Midbrain (tissue), 1 donor: Measurements from ENCODE around the gene BBS1.
A peak's percentile ranks its signal among the peaks of the same experiment; 100 is the strongest.
"Not testable (repeated sequence)": the region's sequence is repeated elsewhere in the genome, so short reads cannot be mapped to it uniquely, and the experiment has no call there.

ENCODE experiments used
- DNase-seq: peaks from one replicate; lab custom pipeline; 2025; lab: John Stamatoyannopoulos, UW

The BBS1 gene

GRCh38 chr11:66510271-66510989, at the start of gene BBS1:
Gene BBS1, plus strand, starts transcription at chr11:66510635. Its CDS starts 25 bp downstream, at chr11:66510660.
- peak; percentile 82 for DNase-seq

- no peak for DNase-seq
Observed at GRCh38 chr11:66462010-66462409, 48.4 kb upstream of the BBS1 start.

- DNase-seq: no peak
Observed at GRCh38 chr11:66462911-66463310, 47.5 kb upstream of the BBS1 start.

GRCh38 chr11:66464116-66464515, 46.3 kb upstream of the BBS1 start:
- not testable (repeated sequence) for DNase-seq

- no peak for DNase-seq
Observed at GRCh38 chr11:66464916-66465315, 45.5 kb upstream of the BBS1 start.

- DNase-seq: no peak
Observed at GRCh38 chr11:66465373-66466224, 44.8 kb upstream of the BBS1 start.

- DNase-seq: peak; percentile 95
Observed at GRCh38 chr11:66466225-66467033, 44.0 kb upstream of the BBS1 start, which contains the start of gene PELI3. Gene PELI3, plus strand, starts transcription at chr11:66466905. Its CDS starts 1,224 bp downstream, at chr11:66468129.

GRCh38 chr11:66467034-66467659, 43.3 kb upstream of the BBS1 start:
- DNase-seq: no peak

GRCh38 chr11:66467756-66468155, 42.7 kb upstream of the BBS1 start:
- no peak for DNase-seq

- DNase-seq: no peak
Observed at GRCh38 chr11:66468691-66469090, 41.7 kb upstream of the BBS1 start.

- DNase-seq: no peak
Observed at GRCh38 chr11:66469441-66469840, 41.0 kb upstream of the BBS1 start.

- DNase-seq: no peak
Observed at GRCh38 chr11:66470015-66470414, 40.4 kb upstream of the BBS1 start.

GRCh38 chr11:66471142-66471541, 39.3 kb upstream of the BBS1 start:
- no peak for DNase-seq

- no peak for DNase-seq
Observed at GRCh38 chr11:66472054-66472453, 38.4 kb upstream of the BBS1 start.

- DNase-seq: no peak
Observed at GRCh38 chr11:66473167-66473566, 37.3 kb upstream of the BBS1 start.

GRCh38 chr11:66473608-66474515, 36.6 kb upstream of the BBS1 start:
- DNase-seq: no peak

GRCh38 chr11:66475349-66476172, 34.9 kb upstream of the BBS1 start:
- DNase-seq: no peak

GRCh38 chr11:66476173-66476840, 34.1 kb upstream of the BBS1 start:
- no peak for DNase-seq

GRCh38 chr11:66476841-66477251, 33.6 kb upstream of the BBS1 start:
- no peak for DNase-seq
